Measurements from ENCODE around the gene TSKS.

TSKS gene

GRCh38 chr19:49795615-49796014, 32.5 kb upstream of the TSKS start:
- no peak for DNase-seq (ENCODE audit: low read depth in 2 of 2)

GRCh38 chr19:49793561-49793840, 30.4 kb upstream of the TSKS start:
- no peak for DNase-seq (ENCODE audit: low read depth in 2 of 2)

DNA sequence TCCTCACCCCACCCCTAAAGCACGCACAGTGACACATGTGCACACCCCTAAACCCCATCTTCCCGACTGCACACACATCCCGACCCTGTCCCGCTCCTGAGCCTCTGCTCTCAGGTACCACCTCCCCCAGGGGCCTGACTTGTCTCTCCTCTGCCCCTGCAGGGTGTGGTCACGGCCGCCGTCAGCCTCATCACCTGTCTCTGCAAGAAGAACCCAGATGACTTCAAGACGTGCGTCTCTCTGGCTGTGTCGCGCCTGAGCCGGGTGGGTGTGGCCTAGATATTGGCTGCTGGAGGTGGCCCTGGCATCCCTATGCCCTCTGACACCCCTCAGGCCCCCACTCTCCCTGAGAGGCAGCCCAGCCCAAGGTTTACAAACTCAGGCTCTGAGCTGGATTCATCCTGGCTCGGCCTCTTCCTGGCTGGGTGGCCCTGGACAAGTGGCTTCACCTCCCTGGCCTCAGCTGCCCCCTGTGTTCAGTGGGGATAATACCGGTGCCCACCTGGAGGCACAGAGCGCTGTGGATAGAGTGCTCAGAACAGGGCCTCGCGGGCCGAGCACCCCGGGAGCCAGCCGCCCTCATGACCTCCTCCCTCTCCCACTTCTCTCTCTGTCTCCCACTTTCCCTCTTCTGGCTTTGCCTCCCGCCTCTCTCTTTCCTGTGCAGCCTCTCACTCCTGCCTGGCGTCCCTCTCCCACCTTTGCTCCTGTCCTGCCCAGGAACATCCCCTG, 29.9 kb upstream of the TSKS start:
- no peak for DNase-seq (ENCODE audit: low read depth in 2 of 2)

DNA sequence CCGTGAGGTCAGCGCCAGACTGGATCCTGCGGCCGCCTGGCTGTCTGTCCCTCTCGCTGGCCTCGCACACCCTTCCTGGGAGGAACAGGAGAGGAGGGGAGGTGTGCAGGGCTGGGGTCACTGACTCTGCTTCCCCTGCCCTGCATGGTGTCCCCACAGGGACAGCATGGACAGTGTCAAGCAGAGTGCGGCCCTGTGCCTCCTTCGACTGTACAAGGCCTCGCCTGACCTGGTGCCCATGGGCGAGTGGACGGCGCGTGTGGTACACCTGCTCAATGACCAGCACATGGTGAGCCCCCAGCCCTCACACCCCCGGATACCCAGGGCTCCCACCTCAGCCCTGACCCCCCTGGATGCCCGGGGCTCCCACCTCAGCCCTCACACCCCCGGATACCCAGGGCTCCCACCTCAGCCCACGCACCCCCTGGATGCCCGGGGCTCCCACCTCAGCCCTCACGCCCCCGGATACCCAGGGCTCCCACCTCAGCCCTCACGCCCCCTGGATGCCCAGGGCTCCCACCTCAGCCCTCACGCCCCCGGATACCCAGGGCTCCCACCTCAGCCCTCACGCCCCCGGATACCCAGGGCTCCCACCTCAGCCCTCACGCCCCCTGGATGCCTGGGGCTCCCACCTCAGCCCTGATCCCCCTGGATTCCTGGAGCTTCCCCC, 28.8 kb upstream of the TSKS start:
- no peak for DNase-seq (ENCODE audit: low read depth in 2 of 2)

DNA sequence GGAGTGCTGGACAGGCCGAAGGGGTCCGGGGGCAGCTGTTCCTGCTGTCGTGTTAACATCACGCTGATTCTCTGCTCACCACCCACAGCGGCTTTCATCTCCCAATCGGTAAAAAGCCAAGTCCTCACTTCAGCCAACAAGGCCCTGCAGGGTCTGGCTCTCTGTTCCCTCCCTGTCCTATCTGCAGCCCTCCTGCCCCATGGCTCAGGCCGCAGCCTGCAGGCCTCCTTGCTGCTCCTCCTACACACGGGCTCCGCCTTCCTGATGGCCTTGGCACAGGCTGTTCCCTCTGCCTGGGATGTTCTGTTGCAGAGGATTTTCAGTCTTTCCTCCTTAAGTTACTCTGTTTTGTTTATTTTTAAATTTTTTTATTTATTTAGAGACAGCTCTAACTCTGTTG, 27.8 kb upstream of the TSKS start:
- no peak for DNase-seq (ENCODE audit: low read depth in 2 of 2)

DNA sequence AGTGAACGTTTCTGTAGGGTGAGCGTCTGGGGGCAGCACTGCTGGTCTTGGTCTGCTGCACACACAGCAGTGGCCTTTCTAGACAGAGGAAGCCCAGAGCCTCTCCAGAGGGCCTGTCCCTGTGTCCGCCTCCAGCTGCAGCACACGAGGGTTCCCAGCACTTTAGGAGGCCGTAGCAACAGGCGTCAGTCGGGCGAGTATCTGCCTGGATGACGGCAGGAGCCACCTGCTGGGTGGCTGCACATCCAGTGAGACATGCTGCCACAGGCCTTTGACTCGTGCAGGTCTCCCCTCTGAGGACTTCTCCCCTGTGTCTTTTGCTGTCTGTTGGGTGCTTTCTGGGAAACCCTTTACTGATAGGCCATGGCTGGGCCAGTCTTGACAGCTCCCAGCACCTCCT, 25.8 kb upstream of the TSKS start:
- DNase-seq (ENCODE audit: low read depth in 2 of 2): no peak

GRCh38 chr19:49787746-49788145, 24.6 kb upstream of the TSKS start:
- no peak for DNase-seq (ENCODE audit: low read depth in 2 of 2)

GRCh38 chr19:49786376-49786820, 23.3 kb upstream of the TSKS start:
- DNase-seq (ENCODE audit: low read depth in 2 of 2): no peak

DNA sequence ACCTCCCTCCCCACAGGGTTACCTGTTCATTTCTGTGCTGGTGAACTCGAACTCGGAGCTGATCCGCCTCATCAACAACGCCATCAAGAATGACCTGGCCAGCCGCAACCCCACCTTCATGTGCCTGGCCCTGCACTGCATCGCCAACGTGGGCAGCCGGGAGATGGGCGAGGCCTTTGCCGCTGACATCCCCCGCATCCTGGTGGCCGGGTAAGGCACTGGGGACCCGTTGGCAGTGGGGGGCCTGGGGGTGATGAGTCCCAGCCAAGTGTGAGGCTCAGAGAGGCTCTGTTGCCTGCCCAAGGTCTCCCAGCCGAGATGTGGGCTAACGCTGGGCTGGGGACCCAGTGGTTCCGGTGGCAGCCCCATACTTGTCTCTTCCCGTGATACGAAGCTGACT, 19.4 kb upstream of the TSKS start:
- no peak for DNase-seq (ENCODE audit: low read depth in 2 of 2)

DNA sequence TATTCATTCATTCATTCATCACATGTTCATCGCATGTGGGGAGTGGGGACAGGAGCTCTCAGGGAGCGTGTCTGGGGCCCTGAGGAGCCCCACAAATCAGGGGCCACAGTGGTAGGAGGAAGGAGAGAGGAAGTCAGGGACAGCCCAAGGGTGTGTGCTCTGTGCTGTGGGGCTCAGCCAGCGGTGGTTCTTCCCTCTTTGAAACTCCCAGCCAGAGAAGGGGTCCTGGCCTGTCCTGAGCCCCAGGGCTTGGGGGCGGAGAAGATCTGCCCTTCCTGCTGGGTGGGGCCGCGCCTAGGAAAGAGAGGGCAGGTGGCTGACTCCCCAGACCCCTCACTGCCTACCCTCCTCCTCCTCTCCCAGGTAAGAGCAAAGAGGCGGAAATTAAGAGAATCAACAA, 18.3 kb upstream of the TSKS start:
- DNase-seq (ENCODE audit: low read depth in 2 of 2): no peak

DNA sequence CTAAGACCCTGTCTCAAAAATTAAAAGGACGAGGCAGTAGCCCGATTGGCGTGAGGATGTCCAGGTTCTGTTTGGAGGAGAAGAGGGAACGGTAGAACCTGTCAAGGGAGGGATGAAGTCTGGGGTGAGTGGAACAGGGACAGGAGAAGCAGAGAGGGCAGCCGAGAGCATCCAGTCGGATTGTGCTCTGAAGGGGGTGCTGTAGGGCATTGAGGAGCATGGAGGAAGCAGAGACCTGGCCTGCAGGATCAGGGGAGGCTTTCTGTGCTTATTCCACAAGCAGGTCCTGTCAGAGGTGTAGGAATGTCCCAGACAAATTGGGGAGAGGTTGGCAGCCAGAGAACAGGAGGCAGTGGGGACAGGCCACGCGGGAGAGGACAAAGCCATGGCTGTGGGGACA, 17.8 kb upstream of the TSKS start:
- DNase-seq (ENCODE audit: low read depth in 2 of 2): no peak

- DNase-seq (ENCODE audit: low read depth in 2 of 2): no peak
These were observed 16.8 kb upstream of the TSKS start for GRCh38 chr19:49779731-49780555.

DNA sequence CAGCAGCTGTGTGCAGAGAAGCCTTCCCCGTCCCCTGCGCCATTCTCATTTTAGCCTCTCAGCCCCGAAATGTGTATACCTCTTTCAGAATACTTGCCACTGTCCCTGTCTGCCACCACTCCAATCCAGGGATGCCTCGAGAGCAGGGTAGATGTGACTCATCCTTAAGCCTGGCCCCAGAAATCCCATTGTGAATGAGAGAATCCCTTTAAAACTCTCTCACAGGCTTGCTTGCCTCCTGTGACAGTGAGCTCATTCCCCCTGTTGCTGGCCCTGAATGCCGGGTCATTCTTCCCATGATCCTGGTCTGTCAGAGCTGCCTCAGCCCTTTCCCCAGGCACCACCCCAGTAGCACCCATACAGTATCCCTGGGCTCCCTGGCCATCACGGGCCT, 13.3 kb upstream of the TSKS start:
- no peak for DNase-seq (ENCODE audit: low read depth in 2 of 2)

DNA sequence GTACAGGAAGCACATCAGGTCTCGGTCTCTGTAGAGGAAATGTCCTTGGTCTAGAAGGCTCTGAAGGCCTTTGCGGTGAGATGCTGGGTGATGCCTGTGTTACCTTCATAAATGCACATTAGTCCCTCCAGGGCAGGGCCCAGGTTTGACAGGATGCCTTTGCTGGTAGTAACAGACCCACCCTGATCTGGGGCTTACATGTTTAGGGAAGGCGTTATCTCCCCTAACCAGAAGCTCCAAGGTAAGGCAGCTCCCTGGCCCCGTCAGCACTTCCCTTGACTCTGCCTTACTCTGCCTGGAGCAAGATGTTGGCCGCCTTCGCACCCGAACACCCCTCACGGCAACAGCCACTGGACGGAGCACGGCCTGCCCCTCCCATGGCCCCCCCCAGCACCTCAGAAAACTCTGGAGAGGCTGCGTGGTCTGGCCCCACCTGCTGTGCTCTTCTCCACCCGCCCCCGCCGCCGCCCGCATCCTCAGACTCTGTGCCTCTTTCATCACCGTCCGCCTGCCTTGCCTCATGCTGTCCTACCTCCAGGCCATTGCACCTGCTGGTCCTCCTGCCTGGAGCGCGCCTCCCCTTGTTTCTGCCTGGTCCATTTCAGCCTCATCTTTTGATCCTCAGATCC, 12.8 kb upstream of the TSKS start:
- DNase-seq (ENCODE audit: low read depth in 2 of 2): no peak

- DNase-seq (ENCODE audit: low read depth in 2 of 2): no peak
These were observed 11.9 kb upstream of the TSKS start for GRCh38 chr19:49774969-49775368.

DNA sequence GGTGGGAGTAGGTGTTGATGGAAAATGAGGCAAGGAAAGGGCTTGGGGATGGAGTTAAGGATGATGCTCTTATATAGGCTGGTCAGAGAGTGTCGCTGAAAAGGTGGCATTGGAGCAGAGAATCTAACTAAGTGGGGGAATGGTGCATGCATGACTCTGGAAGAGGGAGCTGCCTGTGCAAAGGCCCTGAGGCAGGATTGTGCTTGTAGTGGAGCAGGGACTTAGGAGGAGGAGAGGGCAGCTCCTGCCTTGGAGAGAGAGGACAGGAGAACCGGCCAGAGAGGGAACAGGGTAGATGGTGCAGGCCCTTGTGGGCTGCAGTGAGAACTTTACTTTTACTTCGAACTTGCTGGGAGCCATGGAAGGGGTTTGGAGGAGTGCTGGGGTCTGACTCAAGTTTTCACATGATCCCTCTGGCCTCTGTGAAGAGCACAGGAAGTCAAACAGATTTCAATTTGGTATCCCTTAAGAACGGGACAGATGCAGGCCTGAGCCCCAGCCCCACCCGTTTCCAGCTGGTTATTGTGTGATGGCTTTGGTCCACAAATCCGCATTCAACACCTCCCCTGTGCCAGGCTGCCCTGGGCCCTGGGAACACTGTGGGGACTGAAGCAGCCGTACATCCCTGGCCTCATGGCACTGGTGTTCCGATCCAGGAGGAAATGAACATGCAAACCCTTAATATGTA, 10.7 kb upstream of the TSKS start:
- no peak for DNase-seq (ENCODE audit: low read depth in 2 of 2)

DNA sequence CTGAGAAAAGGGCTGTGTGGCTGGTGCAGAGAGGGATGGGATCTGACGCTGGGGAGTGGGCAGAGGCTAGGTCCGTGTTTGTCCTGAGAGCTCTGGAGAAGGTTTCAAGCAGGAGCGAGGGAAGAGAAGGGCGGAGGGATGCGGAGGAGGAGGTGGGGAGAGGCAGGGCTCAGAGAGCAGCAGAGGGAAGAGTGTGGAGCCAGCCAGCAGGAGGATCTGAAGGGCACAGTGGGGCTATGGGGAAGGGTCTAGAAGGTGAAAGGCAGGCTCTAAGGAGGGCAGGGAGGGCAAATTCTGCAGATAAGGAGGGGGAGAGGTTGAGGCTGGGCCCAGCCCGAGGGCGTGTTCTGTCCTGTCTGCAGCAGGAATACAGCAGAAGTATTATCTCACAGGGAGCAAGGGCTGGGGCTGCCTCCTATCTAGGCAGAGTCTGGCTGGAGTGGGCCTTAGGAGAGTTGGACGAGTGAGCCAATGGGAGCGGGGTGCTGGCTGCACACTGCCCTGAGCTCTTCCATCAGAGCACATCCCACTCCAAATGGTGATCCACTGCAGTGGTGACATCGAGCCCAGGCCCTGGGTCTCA, 9.8 kb upstream of the TSKS start:
- no peak for DNase-seq (ENCODE audit: low read depth in 2 of 2)

DNA sequence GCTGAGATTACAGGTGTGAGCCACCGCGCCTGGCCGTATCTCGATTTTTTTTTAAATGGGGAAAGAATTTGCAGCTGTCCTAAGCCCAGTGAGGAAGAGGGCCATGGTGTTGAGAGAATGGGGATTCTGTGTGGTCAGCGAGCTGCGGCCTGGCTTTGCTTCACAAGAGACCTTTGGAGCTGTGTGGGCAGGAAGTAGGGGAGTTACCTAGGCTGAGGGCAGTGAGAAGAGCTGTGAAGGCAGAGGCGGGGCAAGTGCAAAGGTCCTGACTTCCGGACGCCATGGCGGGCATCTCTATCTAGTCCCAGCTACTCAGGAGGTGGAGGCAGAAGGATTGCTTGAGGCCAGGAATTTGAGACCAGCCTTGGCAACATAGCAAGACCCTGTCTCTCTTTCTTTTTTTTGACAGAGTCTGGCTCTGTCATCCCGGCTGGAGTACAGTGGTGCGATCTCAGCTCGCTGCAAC, 8.6 kb upstream of the TSKS start:
- DNase-seq (ENCODE audit: low read depth in 2 of 2): no peak

- no peak for DNase-seq (ENCODE audit: low read depth in 2 of 2)
These were observed 7.4 kb upstream of the TSKS start for GRCh38 chr19:49770529-49770928.

DNA sequence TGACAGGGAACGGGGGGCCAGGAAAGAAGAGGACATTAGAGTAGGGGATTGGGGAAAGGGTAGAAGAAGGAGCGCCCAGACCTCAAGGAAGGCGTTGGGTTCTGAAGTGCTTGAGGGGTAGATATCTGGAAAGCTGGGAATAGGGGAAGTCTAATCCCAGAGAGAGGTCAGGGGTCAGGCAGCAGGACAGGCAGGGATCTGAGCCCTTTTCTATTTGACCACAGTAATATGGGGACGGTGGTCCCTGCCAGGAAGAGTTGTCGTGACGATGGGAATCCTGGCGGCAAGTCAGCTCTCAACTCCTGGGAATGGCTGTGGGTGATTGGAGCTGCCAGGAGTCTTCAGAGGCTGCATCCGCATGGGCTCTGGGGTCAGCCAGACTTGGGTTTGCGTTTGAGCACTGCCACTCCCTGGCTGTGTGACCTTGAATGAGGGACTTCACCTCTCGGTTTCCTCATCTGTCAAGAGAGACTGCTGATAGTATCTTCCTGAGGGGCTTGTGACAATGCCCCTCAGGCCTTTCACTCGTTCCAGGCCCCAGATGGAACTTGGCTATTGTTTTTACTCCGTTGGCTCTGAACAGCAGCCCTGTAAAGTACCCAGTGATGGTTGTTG, 5.0 kb upstream of the TSKS start:
- no peak for DNase-seq (ENCODE audit: low read depth in 2 of 2)

DNA sequence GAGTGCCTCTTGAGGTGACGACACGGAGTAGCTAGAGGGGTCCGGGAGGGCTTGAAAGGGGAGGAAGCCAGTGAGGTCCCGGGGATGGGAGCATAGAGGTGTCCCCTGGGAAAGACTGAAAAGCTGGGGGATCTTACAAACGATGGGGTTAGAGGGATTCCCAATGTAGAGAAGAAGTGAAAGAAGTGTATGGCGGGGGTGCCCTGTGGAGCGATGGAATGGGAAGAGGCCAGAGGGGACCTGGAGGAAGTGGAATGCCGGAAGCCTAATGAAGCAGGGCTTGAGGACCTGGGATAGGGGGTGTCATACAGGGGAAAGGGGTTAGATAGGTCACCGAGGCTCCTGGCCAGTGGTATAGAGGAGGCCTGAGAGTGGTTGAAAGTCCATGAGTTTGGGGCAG, 4.3 kb upstream of the TSKS start:
- DNase-seq (ENCODE audit: low read depth in 2 of 2): no peak

All from stimulated activated CD4-positive, alpha-beta T cell treated with anti-CD3 and anti-CD28 coated beads, Interleukin-4, amount 100 ng/mL, for 48 hours (primary cell).